ENCODE data around the gene WHAMM.

DNA sequence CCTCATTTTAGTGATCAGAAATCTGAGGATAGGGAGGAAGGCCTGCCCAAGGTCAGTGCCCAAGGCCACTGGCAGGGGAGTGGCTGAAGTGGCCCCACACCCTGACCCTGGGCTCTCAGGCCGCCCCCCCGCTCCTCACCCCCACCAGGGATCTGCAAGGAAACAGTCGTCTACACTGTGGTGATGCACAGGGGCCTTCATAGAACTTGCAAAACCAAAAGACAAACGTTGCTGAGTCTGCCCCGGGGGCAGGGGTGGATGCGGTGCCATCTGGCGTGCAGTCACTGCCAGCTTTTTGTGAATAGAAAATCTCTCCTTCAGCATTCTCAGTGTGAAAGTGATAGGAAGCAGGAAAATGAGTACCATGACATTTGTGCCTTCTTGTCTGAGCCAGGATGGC lies 41.3 kb downstream of the WHAMM start:
- TF ChIP-seq, protein P1, sequence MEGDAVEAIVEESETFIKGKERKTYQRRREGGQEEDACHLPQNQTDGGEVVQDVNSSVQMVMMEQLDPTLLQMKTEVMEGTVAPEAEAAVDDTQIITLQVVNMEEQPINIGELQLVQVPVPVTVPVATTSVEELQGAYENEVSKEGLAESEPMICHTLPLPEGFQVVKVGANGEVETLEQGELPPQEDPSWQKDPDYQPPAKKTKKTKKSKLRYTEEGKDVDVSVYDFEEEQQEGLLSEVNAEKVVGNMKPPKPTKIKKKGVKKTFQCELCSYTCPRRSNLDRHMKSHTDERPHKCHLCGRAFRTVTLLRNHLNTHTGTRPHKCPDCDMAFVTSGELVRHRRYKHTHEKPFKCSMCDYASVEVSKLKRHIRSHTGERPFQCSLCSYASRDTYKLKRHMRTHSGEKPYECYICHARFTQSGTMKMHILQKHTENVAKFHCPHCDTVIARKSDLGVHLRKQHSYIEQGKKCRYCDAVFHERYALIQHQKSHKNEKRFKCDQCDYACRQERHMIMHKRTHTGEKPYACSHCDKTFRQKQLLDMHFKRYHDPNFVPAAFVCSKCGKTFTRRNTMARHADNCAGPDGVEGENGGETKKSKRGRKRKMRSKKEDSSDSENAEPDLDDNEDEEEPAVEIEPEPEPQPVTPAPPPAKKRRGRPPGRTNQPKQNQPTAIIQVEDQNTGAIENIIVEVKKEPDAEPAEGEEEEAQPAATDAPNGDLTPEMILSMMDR (IDR thresholded peaks at IDR 0.05), result no peak
- TF ChIP-seq, protein P2, sequence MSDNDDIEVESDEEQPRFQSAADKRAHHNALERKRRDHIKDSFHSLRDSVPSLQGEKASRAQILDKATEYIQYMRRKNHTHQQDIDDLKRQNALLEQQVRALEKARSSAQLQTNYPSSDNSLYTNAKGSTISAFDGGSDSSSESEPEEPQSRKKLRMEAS (IDR thresholded peaks at IDR 0.05), result no peak
- TF ChIP-seq EHMT2 (IDR thresholded peaks at IDR 0.05; ENCODE audit: low read depth) (no peak), POLR2A (IDR thresholded peaks at IDR 0.05; ENCODE audit: low read length) (no peak), BHLHE40 (IDR thresholded peaks at IDR 0.05; ENCODE audit: low read depth, low read length) (no peak), EP300 (IDR thresholded peaks at IDR 0.05) (no peak), RNF2 (IDR thresholded peaks at IDR 0.05; ENCODE audit: borderline replicate concordance, low read depth) (no peak), HDAC2 (IDR thresholded peaks at IDR 0.05) (no peak), POLR2AphosphoS2 (conservative IDR thresholded peaks at IDR 0.05; ENCODE audit: low read length) (no peak), SREBF2 (IDR thresholded peaks at IDR 0.05) (no peak)
- TF ChIP-seq, protein P3, sequence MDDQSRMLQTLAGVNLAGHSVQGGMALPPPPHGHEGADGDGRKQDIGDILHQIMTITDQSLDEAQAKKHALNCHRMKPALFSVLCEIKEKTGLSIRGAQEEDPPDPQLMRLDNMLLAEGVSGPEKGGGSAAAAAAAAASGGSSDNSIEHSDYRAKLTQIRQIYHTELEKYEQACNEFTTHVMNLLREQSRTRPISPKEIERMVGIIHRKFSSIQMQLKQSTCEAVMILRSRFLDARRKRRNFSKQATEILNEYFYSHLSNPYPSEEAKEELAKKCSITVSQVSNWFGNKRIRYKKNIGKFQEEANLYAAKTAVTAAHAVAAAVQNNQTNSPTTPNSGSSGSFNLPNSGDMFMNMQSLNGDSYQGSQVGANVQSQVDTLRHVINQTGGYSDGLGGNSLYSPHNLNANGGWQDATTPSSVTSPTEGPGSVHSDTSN (IDR thresholded peaks at IDR 0.05), result no peak
- TF ChIP-seq, protein P4, sequence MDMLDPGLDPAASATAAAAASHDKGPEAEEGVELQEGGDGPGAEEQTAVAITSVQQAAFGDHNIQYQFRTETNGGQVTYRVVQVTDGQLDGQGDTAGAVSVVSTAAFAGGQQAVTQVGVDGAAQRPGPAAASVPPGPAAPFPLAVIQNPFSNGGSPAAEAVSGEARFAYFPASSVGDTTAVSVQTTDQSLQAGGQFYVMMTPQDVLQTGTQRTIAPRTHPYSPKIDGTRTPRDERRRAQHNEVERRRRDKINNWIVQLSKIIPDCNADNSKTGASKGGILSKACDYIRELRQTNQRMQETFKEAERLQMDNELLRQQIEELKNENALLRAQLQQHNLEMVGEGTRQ (IDR thresholded peaks at IDR 0.05), result no peak
- TF ChIP-seq, protein P5, sequence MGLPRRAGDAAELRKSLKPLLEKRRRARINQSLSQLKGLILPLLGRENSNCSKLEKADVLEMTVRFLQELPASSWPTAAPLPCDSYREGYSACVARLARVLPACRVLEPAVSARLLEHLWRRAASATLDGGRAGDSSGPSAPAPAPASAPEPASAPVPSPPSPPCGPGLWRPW (IDR thresholded peaks at IDR 0.05), result no peak
